C4-2B (cell line): Measurements from ENCODE around the gene RGSL1.

Source experiments
- CTCF ChIP-seq: fragments of 450-650 bp; conservative IDR thresholded peaks from 2 replicates; pipeline ENCODE4 v1.5.1; 2017; ENCODE audit warnings: mild to moderate bottlenecking
- ZFX ChIP-seq: fragments of 450-650 bp; IDR thresholded peaks from 2 replicates; pipeline ENCODE4 v1.6.1; 2017

DNA sequence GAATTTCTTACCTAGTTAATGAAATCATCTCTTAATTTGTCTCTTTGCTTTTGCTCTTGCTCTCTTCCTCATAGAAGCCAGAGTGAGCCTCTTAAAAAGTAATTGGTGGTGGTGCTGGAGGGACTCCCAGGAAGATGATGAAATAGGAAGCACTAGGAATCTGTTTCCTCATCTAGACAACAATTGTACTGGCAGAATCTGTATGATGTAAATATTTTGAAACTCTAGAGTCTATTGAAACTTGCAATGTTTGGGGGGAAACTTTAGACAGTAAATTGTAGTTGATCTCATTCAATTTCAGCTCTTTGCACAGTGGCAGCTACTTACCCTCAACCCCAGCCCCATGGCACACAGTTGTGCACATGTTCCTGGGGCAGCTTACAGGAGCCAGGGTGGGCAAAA is 10.6 kb downstream of the RGSL1 start:
- TF ChIP-seq CTCF, result no peak
- TF ChIP-seq ZFX, result no peak
